Measurements from ENCODE around the gene CACNA1C. TPM values are rescaled to one million over a fixed set of nuclear protein-coding genes. Genes with fewer than 3 reads are reported as not detected.

The CACNA1C gene
- total RNA-seq, 4 donors from 2014 or later: 0.38 to 2.4 (median 1.4) TPM

GRCh38 chr12:2580821-2581220 lies 528.0 kb downstream of the CACNA1C start:
- TF ChIP-seq CTCF (IDR thresholded peaks at IDR 0.05) (no peak), POLR2A (IDR thresholded peaks at IDR 0.05) (no peak)
- no peak for DNase-seq (ENCODE audit: low spot score in 2 of 2)
- intact Hi-C loops (cut with DNase I; ENCODE audit: low total_unique reads): loop anchor here (10.0 kb wide), 1 partner anchor 546 kb away; no protein-coding TSS in a partner anchor
- WGBS, 2 donors: 68% methylated on average over 3 of the region's 3 CpGs
- no peak overlapping the region for H3K4me3 ChIP-seq (ENCODE audit: low read depth, poor library complexity, severe bottlenecking)

GRCh38 chr12:2581293-2582045 lies 528.7 kb downstream of the CACNA1C start:
- TF ChIP-seq CTCF (IDR thresholded peaks at IDR 0.05) (no peak), POLR2A (IDR thresholded peaks at IDR 0.05) (no peak)
- no peak for DNase-seq (ENCODE audit: low spot score in 2 of 2)
- WGBS, 2 donors: 82 to 87% methylated on average over 15 of the region's 15 CpGs
- no peak overlapping the region for H3K4me3 ChIP-seq (ENCODE audit: low read depth, poor library complexity, severe bottlenecking)
- intact Hi-C loops (cut with DNase I; ENCODE audit: low total_unique reads): loop anchor here (10.0 kb wide), 1 partner anchor 547 kb away; no protein-coding TSS in a partner anchor

GRCh38 chr12:2582631-2583030 lies 529.8 kb downstream of the CACNA1C start:
- intact Hi-C loops (cut with DNase I; ENCODE audit: low total_unique reads): loop anchor here (10.0 kb wide), 1 partner anchor 548 kb away; no protein-coding TSS in a partner anchor
- no peak for DNase-seq (ENCODE audit: low spot score in 2 of 2)
- WGBS, 2 donors: 49 to 65% methylated on average over 9 of the region's 9 CpGs
- H3K4me3 ChIP-seq (ENCODE audit: low read depth, poor library complexity, severe bottlenecking): no peak overlapping the region
- no peak for TF ChIP-seq CTCF (IDR thresholded peaks at IDR 0.05)
- no peak for TF ChIP-seq POLR2A (IDR thresholded peaks at IDR 0.05)

GRCh38 chr12:2583091-2583497 lies 530.3 kb downstream of the CACNA1C start:
- H3K4me3 ChIP-seq (ENCODE audit: low read depth, poor library complexity, severe bottlenecking): no peak overlapping the region
- TF ChIP-seq CTCF (IDR thresholded peaks at IDR 0.05): peak in 1 of 3 donors; percentile 43
- no peak for TF ChIP-seq POLR2A (IDR thresholded peaks at IDR 0.05)
- DNase-seq (ENCODE audit: low spot score in 2 of 2): peak in 1 of 2 donors; percentile 90
- 0 to 2% methylated on average over 25 of the region's 33 CpGs for WGBS, 2 donors
- intact Hi-C loops (cut with DNase I; ENCODE audit: low total_unique reads): loop anchor here (10.0 kb wide), 1 partner anchor 548 kb away; no protein-coding TSS in a partner anchor

GRCh38 chr12:2583642-2584401 lies 531.0 kb downstream of the CACNA1C start:
- no peak for DNase-seq (ENCODE audit: low spot score in 2 of 2)
- intact Hi-C loops (cut with DNase I; ENCODE audit: low total_unique reads): loop anchor here (10.0 kb wide), 1 partner anchor 549 kb away; no protein-coding TSS in a partner anchor
- no peak for TF ChIP-seq POLR2A (IDR thresholded peaks at IDR 0.05)
- no peak for TF ChIP-seq CTCF (IDR thresholded peaks at IDR 0.05)

More at GRCh38 chr12:2583642-2584401, 531.0 kb downstream of the CACNA1C start:
- WGBS, 2 donors: 71 to 75% methylated on average over 9 of the region's 9 CpGs
- H3K4me3 ChIP-seq (ENCODE audit: low read depth, poor library complexity, severe bottlenecking): no peak overlapping the region
